ENCODE measurements around the gene HDGFL2.

Gene HDGFL2

DNA sequence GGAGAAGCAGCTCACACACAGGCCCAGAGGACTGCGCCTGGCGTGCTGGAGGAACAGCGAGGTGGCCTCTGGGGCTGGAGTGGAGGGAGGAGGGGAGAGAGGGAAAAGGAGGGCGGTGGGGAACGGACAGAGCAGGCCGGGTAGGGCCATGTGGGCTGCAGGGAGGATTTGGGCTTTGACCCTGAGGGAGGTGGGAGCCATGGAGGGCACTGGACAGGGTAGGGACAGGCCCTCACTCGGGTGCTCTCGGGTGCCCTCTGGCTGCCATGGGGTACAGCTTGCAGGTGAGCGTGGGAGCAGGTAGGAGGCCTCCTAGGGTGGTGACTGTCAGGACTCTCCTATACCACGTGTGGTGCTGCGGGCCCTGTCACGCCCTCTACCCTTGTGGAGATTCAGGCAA lies 23.4 kb downstream of the HDGFL2 start:
- no peak for DNase-seq (ENCODE audit: low read depth)
- peak; percentile 12 for TF ChIP-seq CTCF (conservative IDR thresholded peaks at IDR 0.05; ENCODE audit: low read depth, low read length)
- H3K4me3 ChIP-seq (ENCODE audit: low read length), result no peak overlapping the region

GRCh38 chr19:4496304-4496703 lies 24.2 kb downstream of the HDGFL2 start:
- no peak for DNase-seq (ENCODE audit: low read depth)
- H3K4me3 ChIP-seq (ENCODE audit: low read length), result no peak overlapping the region
- no peak for TF ChIP-seq CTCF (conservative IDR thresholded peaks at IDR 0.05; ENCODE audit: low read depth, low read length)

DNA sequence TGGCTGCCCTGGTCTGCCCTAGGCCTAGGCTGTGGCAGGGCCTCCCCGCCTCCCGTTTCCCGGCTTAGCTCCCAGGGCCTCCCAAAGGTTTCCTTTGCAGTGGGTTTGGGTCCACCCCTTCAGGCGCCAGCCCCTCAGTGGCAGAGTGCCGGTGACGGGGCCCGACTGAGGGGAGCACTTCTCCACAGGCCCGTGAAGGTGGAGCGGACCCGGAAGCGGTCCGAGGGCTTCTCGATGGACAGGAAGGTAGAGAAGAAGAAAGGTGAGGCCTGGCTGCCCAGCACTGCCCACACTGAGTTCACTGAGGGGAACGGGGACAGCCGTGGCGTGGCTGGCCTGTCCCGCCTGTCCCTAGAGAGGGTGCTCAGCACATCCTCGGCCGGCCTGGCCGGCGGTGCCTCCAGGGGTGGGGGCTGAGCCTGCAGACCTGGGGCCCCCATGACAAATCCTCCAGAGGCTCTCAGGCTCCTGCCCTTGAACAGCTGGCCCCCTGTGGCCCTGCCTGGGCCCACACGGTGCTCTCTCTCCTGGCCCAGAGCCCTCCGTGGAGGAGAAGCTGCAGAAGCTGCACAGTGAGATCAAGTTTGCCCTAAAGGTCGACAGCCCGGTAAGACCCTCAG lies 25.8 kb downstream of the HDGFL2 start:
- TF ChIP-seq CTCF (conservative IDR thresholded peaks at IDR 0.05; ENCODE audit: low read depth, low read length), result no peak
- no peak overlapping the region for H3K4me3 ChIP-seq (ENCODE audit: low read length)
- DNase-seq (ENCODE audit: low read depth), result no peak

- TF ChIP-seq CTCF (conservative IDR thresholded peaks at IDR 0.05; ENCODE audit: low read depth, low read length), result no peak
- no peak for DNase-seq (ENCODE audit: low read depth)
- H3K4me3 ChIP-seq (ENCODE audit: low read length), result no peak overlapping the region
Observed at GRCh38 chr19:4498694-4499093, 26.6 kb downstream of the HDGFL2 start.

- DNase-seq (ENCODE audit: low read depth), result no peak
- H3K4me3 ChIP-seq (ENCODE audit: low read length), result no peak overlapping the region
- no peak for TF ChIP-seq CTCF (conservative IDR thresholded peaks at IDR 0.05; ENCODE audit: low read depth, low read length)
Observed at GRCh38 chr19:4499318-4499717, 27.2 kb downstream of the HDGFL2 start.

DNA sequence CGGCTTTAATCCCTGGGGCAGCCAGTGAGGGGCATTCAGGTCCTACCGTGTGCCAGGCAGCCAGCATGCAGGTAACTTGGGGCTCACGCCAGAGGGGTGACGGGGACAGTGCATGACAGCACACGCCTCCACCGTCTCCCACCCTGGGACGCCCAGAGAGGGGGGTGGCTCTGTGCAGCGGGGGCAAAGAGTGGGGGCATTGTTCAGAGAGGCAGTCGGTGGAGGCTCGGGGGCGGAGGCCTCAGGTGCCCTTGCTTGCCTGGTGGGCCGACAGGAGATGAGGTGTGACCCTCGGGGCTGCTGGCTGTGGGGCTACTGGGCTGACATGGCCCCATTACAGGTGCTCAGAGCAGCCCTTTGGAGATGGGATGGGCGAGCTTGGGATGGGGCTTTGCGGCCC lies 27.8 kb downstream of the HDGFL2 start:
- no peak for TF ChIP-seq CTCF (conservative IDR thresholded peaks at IDR 0.05; ENCODE audit: low read depth, low read length)

DNA sequence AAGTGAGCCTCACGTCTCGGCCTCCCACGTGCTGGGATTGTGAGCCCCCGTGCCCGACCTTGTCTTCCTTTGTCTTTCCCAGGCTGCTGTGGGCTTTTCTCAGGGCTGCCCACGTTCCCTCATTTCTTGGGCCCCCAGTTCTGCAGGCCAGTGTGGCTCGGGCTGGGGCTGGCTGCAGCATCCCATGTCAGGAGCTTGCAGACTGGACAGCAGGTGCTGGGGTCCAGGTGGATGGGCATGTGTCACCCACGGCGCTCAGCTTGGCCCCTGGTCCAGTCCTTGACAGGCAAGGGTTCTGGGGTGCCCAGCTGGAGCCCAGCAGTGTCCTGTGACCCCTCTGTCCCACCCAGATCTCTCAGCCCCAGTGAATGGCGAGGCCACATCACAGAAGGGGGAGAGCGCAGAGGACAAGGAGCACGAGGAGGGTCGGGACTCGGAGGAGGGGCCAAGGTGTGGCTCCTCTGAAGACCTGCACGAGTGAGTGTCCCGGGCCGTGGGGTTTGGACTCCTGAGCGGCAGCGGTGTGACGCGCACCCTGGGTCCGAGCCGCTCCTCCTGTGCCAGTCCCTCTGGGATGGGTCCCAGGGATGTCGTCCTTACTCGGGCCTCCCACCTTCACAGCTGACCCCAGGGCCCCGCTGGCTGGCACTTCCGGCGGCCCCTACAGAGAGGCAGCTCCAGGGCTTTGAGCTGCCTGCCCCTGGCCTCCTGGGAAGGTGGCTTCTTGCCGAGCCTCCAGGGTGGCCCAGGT lies 28.9 kb downstream of the HDGFL2 start:
- no peak for DNase-seq (ENCODE audit: low read depth)
- no peak overlapping the region for H3K4me3 ChIP-seq (ENCODE audit: low read length)
- no peak for TF ChIP-seq CTCF (conservative IDR thresholded peaks at IDR 0.05; ENCODE audit: low read depth, low read length)

More for the DNA sequence above, 27.8 kb downstream of the HDGFL2 start:
- DNase-seq (ENCODE audit: low read depth), result no peak
- no peak overlapping the region for H3K4me3 ChIP-seq (ENCODE audit: low read length)

Data from retinal pigment epithelial cell (primary cell).